ENCODE measurements around the gene ANAPC16.
A peak's percentile ranks its signal among the peaks of the same experiment; 100 is the strongest.
"Not testable (repeated sequence)": the region's sequence is repeated elsewhere in the genome, so short reads cannot be mapped to it uniquely, and the experiment has no call there.

ANAPC16 gene

GRCh38 chr10:72273410-72274212 lies 57.8 kb downstream of the ANAPC16 start, which contains the start of gene DDIT4:
TSS of gene DDIT4 (plus strand) at chr10:72273924. CDS start at chr10:72274217, 293 bp downstream.
- peak; percentile 99 for DNase-seq
- in situ Hi-C loops (cut with HindIII; ENCODE audit: low pct_ligation_motif_present, low pct_unique_long_range_greater_than_20kb, low sequenced_read_pairs), result no loop called here

- in situ Hi-C loops (cut with HindIII; ENCODE audit: low pct_ligation_motif_present, low pct_unique_long_range_greater_than_20kb, low sequenced_read_pairs), result no loop called here
- DNase-seq, result peak; percentile 26
Measured at GRCh38 chr10:72274213-72274729, 58.5 kb downstream of the ANAPC16 start.

- DNase-seq, result peak; percentile 75
- in situ Hi-C loops (cut with HindIII; ENCODE audit: low pct_ligation_motif_present, low pct_unique_long_range_greater_than_20kb, low sequenced_read_pairs), result loop anchor here (5.0 kb wide), 1 partner anchor 47 kb away; no protein-coding TSS in a partner anchor
Measured at GRCh38 chr10:72274730-72275350, 59.0 kb downstream of the ANAPC16 start.

- in situ Hi-C loops (cut with HindIII; ENCODE audit: low pct_ligation_motif_present, low pct_unique_long_range_greater_than_20kb, low sequenced_read_pairs), result loop anchor here (5.0 kb wide), 1 partner anchor 47 kb away; no protein-coding TSS in a partner anchor
- no peak for DNase-seq
Measured at GRCh38 chr10:72275351-72276012, 59.7 kb downstream of the ANAPC16 start.

GRCh38 chr10:72276013-72276387 lies 60.2 kb downstream of the ANAPC16 start:
- peak; percentile 27 for DNase-seq
- in situ Hi-C loops (cut with HindIII; ENCODE audit: low pct_ligation_motif_present, low pct_unique_long_range_greater_than_20kb, low sequenced_read_pairs), result loop anchor here (5.0 kb wide), 1 partner anchor 46 kb away; no protein-coding TSS in a partner anchor

- DNase-seq, result peak; percentile 56
- in situ Hi-C loops (cut with HindIII; ENCODE audit: low pct_ligation_motif_present, low pct_unique_long_range_greater_than_20kb, low sequenced_read_pairs), result loop anchor here (5.0 kb wide), 1 partner anchor 46 kb away; no protein-coding TSS in a partner anchor
Measured at GRCh38 chr10:72276421-72277339, 60.9 kb downstream of the ANAPC16 start.

GRCh38 chr10:72277340-72277995 lies 61.7 kb downstream of the ANAPC16 start:
- peak; percentile 35 for DNase-seq
- in situ Hi-C loops (cut with HindIII; ENCODE audit: low pct_ligation_motif_present, low pct_unique_long_range_greater_than_20kb, low sequenced_read_pairs), result loop anchor here (5.0 kb wide), 1 partner anchor 45 kb away; no protein-coding TSS in a partner anchor

GRCh38 chr10:72277996-72278667 lies 62.3 kb downstream of the ANAPC16 start:
- DNase-seq, result no peak
- in situ Hi-C loops (cut with HindIII; ENCODE audit: low pct_ligation_motif_present, low pct_unique_long_range_greater_than_20kb, low sequenced_read_pairs), result loop anchor here (5.0 kb wide), 1 partner anchor 44 kb away; no protein-coding TSS in a partner anchor

- in situ Hi-C loops (cut with HindIII; ENCODE audit: low pct_ligation_motif_present, low pct_unique_long_range_greater_than_20kb, low sequenced_read_pairs), result loop anchor here (5.0 kb wide), 1 partner anchor 43 kb away; no protein-coding TSS in a partner anchor
- no peak for DNase-seq
Measured at GRCh38 chr10:72278668-72279393, 63.0 kb downstream of the ANAPC16 start.

GRCh38 chr10:72279587-72279986 lies 63.8 kb downstream of the ANAPC16 start:
- not testable (repeated sequence) for DNase-seq
- in situ Hi-C loops (cut with HindIII; ENCODE audit: low pct_ligation_motif_present, low pct_unique_long_range_greater_than_20kb, low sequenced_read_pairs), result loop anchor here (5.0 kb wide), 1 partner anchor 43 kb away; no protein-coding TSS in a partner anchor

- in situ Hi-C loops (cut with HindIII; ENCODE audit: low pct_ligation_motif_present, low pct_unique_long_range_greater_than_20kb, low sequenced_read_pairs), result no loop called here
- no peak for DNase-seq
Measured at GRCh38 chr10:72283131-72283530, 67.3 kb downstream of the ANAPC16 start.

All from ACHN (cell line).